HCT116 (cell line): Measurements from ENCODE around the gene A2ML1. TPM values are rescaled to one million over a fixed set of nuclear protein-coding genes. Genes with fewer than 3 reads are reported as not detected.
"Not testable (repeated sequence)": the region's sequence is repeated elsewhere in the genome, so short reads cannot be mapped to it uniquely, and the experiment has no call there.

Experiments
- ATAC-seq: fragments of 200-7000 bp; cut with Tn5 transposase; 2 replicates; pipeline ENCODE4 v1.9.1; 2020; ENCODE audit warnings: mild to moderate bottlenecking, moderate library complexity
- BruUV-seq: library from RNA; stranded (reverse); fragments of 400-500 nt; replicated peaks from 2 replicates; lab custom pipeline; 2021; lab: Mats Ljungman, UMichigan
- CTCF ChIA-PET: fragments of 300-600 bp; sonication (Branson Sonifier 250); formaldehyde crosslinking; loops from one replicate; lab custom pipeline; 2021; ENCODE audit warnings: antibody characterized with exemption; lab: Charles Lee
- POLR2A ChIA-PET: fragments of 300-600, 350-600 bp; sonication (Branson Sonifier 250); formaldehyde crosslinking; loops from one replicate; lab custom pipeline; 2021; ENCODE audit warnings: antibody characterized with exemption; lab: Charles Lee
- RAD21 ChIA-PET, 2 experiments: fragments of 300-600 bp; sonication (Branson Sonifier 250); formaldehyde crosslinking; loops; one replicate each; lab custom pipeline; 2023; ENCODE audit warnings: low total read pairs in 2 of 2; ENCODE audit not compliant: uncharacterized antibody in 2 of 2, unreplicated experiment in 2 of 2, low non-redundant PET in 1 of 2; lab: Charles Lee
- DNase-seq: peaks from one replicate; pipeline ENCODE4 v3.0.0-alpha.2; 2010; ENCODE audit warnings: low read depth, low spot score
- H2AFZ ChIP-seq: fragments of 200-600 bp; shearing (Covaris generic), sonication (generic); 2 replicates; pipeline ENCODE4 v1.6.1; 2017; ENCODE audit warnings: low read depth, mixed run types, mixed read lengths, antibody characterized with exemption, low read length; ENCODE audit not compliant: poor library complexity, severe bottlenecking
- H3K27ac ChIP-seq: 2 replicates; pipeline ENCODE4 v1.5.1; 2012; ENCODE audit warnings: low read depth, low read length
- H3K27me3 ChIP-seq: fragments of 200-600 bp; sonication (generic); 2 replicates; pipeline ENCODE4 v1.6.1; 2016; ENCODE audit warnings: mixed run types, low read length, mixed read lengths; ENCODE audit not compliant: insufficient read depth
- H3K36me3 ChIP-seq, 2 experiments: fragments of 200-500 bp in 1 of 2; fragments of 200-600 bp in 1 of 2; sonication (Bioruptor generic) in 1 of 2; sonication (generic) in 1 of 2; 2 replicates each; pipeline versions ENCODE4 v1.5.1 to v1.6.1; 2014 to 2016; ENCODE audit warnings: low read length in 2 of 2, inconsistent platforms in 1 of 2, mixed read lengths in 1 of 2, mixed run types in 1 of 2; ENCODE audit not compliant: insufficient read depth in 2 of 2, control insufficient read depth in 1 of 2
- H3K4me1 ChIP-seq, 2 experiments: fragments of 200-600 bp in 1 of 2; sonication (generic) in 1 of 2; 2 replicates each; pipeline versions ENCODE4 v1.5.1 to v1.6.1; 2012 to 2017; ENCODE audit warnings: low read length in 2 of 2, inconsistent platforms in 1 of 2, mild to moderate bottlenecking in 1 of 2, mixed read lengths in 1 of 2, mixed run types in 1 of 2, moderate library complexity in 1 of 2; ENCODE audit not compliant: insufficient read depth in 2 of 2, control insufficient read depth in 1 of 2
- H3K4me2 ChIP-seq: fragments of 200-600 bp; sonication (generic); 2 replicates; pipeline ENCODE4 v1.6.1; 2017; ENCODE audit warnings: mixed run types, low read length, mixed read lengths
- H3K4me3 ChIP-seq, 2 experiments: fragments of 200-600 bp in 1 of 2; sonication (generic) in 1 of 2; replicated peaks in 1 of 2; 2 replicates each; pipeline ENCODE4 v1.5.1; 2011 to 2016; ENCODE audit warnings: low read length in 2 of 2, control low read depth in 1 of 2, low read depth in 1 of 2, mild to moderate bottlenecking in 1 of 2, mixed read lengths in 1 of 2, mixed run types in 1 of 2
- H3K79me2 ChIP-seq: fragments of 200-600 bp; sonication (generic); 2 replicates; pipeline ENCODE4 v1.6.1; 2017; ENCODE audit warnings: mild to moderate bottlenecking, mixed run types, low read length, moderate library complexity, mixed read lengths; ENCODE audit not compliant: insufficient read depth
- H3K9ac ChIP-seq: fragments of 200-600 bp; sonication (generic); 2 replicates; pipeline ENCODE4 v1.6.1; 2016; ENCODE audit warnings: low read length, mixed read lengths
- H3K9me2 ChIP-seq: fragments of 200-600 bp; sonication (generic), shearing (Covaris generic); 2 replicates; pipeline ENCODE4 v1.6.1; 2017; ENCODE audit warnings: mixed run types, mild to moderate bottlenecking, moderate library complexity; ENCODE audit not compliant: insufficient read depth
- H3K9me3 ChIP-seq, 2 experiments: fragments of 200-500 bp in 1 of 2; fragments of 200-600 bp in 1 of 2; sonication (Bioruptor generic) in 1 of 2; sonication (generic) in 1 of 2; 2 replicates each; pipeline ENCODE4 v1.6.1; 2014 to 2017; ENCODE audit warnings: low read length in 2 of 2, mixed read lengths in 2 of 2, inconsistent platforms in 1 of 2, low read depth in 1 of 2, mild to moderate bottlenecking in 1 of 2, mixed run types in 1 of 2, moderate library complexity in 1 of 2; ENCODE audit not compliant: control insufficient read depth in 1 of 2, insufficient read depth in 1 of 2
- H4K20me1 ChIP-seq: fragments of 200-600 bp; sonication (generic), shearing (Covaris generic); 2 replicates; pipeline ENCODE4 v1.6.1; 2017; ENCODE audit warnings: mixed run types, mild to moderate bottlenecking, moderate library complexity; ENCODE audit not compliant: insufficient read depth
- intact Hi-C: fragments of 100-400 bp; cut with micrococcal nuclease; formaldehyde crosslinking; loops from 2 replicates; pipeline ENCODE4 v1.10.0; 2022
- total RNA-seq: library from RNA; stranded (reverse); gene quantifications from one replicate; pipeline ENCODE4 v1.2.1, GENCODE V29; 2021; ENCODE audit not compliant: unreplicated experiment

The A2ML1 gene
- total RNA-seq, 1 experiment from 2014 or later = not detected

DNA sequence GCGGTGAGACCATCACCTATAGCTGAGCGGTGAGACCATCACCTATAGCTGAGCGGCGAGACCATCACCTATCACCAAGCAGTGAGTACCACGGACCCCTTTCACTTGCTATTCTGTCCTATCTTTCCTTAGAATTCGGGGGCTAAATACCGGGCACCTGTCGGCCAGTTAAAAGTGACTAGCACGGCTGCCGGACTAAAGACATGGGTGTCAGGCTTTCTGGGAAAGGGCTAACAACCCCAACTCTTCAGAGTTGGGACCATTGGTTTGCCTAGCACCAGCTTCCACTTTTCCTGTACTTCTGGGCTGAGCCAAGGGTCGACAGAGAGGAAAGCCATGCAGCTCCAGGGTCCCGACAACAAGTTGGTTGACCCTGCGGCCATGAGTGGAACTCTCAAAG lies 33.7 kb upstream of the A2ML1 start:
- intact Hi-C loops, H3K36me3 ChIP-seq, H3K27ac ChIP-seq, H3K4me2 ChIP-seq, H3K79me2 ChIP-seq, H3K9me2 ChIP-seq, H4K20me1 ChIP-seq, H3K9me3 ChIP-seq, BruUV-seq, POLR2A ChIA-PET, ATAC-seq, H3K4me1 ChIP-seq, H2AFZ ChIP-seq, DNase-seq, H3K9ac ChIP-seq, H3K27me3 ChIP-seq, CTCF ChIA-PET, H3K4me3 ChIP-seq, RAD21 ChIA-PET: not testable (repeated sequence)

GRCh38 chr12:8789341-8790013 lies 32.9 kb upstream of the A2ML1 start:
- H2AFZ ChIP-seq, H3K4me1 ChIP-seq, H3K9ac ChIP-seq, H3K4me2 ChIP-seq, H4K20me1 ChIP-seq, H3K27ac ChIP-seq, RAD21 ChIA-PET, POLR2A ChIA-PET, intact Hi-C loops, DNase-seq, H3K36me3 ChIP-seq, H3K79me2 ChIP-seq, H3K4me3 ChIP-seq, H3K9me3 ChIP-seq, H3K27me3 ChIP-seq, H3K9me2 ChIP-seq, ATAC-seq, CTCF ChIA-PET, BruUV-seq: not testable (repeated sequence)

GRCh38 chr12:8793226-8793625 lies 29.2 kb upstream of the A2ML1 start:
- H3K4me3 ChIP-seq, H3K9ac ChIP-seq, H2AFZ ChIP-seq, H3K79me2 ChIP-seq, H4K20me1 ChIP-seq, ATAC-seq, H3K9me2 ChIP-seq, intact Hi-C loops, DNase-seq, H3K27ac ChIP-seq, H3K27me3 ChIP-seq, POLR2A ChIA-PET, H3K36me3 ChIP-seq, RAD21 ChIA-PET, BruUV-seq, H3K4me2 ChIP-seq, H3K9me3 ChIP-seq, CTCF ChIA-PET, H3K4me1 ChIP-seq: not testable (repeated sequence)

- H3K27ac ChIP-seq, H2AFZ ChIP-seq, H3K36me3 ChIP-seq, ATAC-seq, intact Hi-C loops, H3K27me3 ChIP-seq, DNase-seq, CTCF ChIA-PET, BruUV-seq, H3K4me1 ChIP-seq, H3K4me2 ChIP-seq, H3K4me3 ChIP-seq, H3K9ac ChIP-seq, POLR2A ChIA-PET, H3K9me2 ChIP-seq, RAD21 ChIA-PET, H3K9me3 ChIP-seq, H3K79me2 ChIP-seq, H4K20me1 ChIP-seq: not testable (repeated sequence)
These were observed 27.8 kb upstream of the A2ML1 start for GRCh38 chr12:8794611-8795010.
